Amniotic epithelial cell (primary cell): ENCODE data around the gene LRCOL1.
A peak's percentile ranks its signal among the peaks of the same experiment; 100 is the strongest.

Experiments
- DNase-seq: peaks from one replicate; pipeline ENCODE4 v3.0.0-alpha.2; 2010; ENCODE audit warnings: low read depth

Gene LRCOL1

DNA sequence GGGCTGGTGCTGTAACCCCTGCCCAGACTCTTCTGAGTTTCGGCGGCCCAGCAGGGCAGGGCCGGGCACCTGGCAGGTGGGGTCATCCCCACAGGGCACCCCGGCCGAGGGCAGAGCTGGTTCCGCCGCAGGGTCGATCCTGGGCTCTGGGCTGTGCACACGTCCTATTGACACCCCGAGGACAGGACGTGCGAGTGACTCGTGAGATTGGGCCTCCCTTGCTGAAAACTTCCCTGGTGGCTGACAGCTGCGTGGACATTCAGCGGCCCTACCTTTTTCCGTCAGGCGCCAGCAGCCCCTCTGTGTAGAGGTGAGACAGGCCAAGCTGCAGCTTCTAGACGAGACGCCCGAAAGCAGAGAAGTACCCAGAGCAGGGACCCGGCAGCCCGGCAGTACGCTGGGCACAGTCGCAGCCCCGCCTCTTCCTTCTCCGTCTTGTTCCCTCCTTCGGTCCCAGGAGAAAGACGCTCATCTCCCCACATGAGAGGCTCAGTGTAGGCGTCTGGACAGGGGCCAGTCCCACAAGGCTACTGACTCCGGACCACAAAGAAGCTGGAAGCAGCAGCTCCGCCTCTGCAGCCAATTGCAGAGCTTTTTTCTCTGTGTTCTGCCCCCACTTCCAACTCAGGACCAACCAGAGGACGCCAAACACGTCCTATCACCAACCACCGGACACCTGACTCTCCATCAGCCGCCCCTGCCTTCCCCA, at the start of gene LRCOL1:
LRCOL1 (minus strand) TSS at position 532 of the 709 bp plus-strand sequence. CDS start 4,331 bp downstream, outside the sequence.
- peak; percentile 64 for DNase-seq

DNA sequence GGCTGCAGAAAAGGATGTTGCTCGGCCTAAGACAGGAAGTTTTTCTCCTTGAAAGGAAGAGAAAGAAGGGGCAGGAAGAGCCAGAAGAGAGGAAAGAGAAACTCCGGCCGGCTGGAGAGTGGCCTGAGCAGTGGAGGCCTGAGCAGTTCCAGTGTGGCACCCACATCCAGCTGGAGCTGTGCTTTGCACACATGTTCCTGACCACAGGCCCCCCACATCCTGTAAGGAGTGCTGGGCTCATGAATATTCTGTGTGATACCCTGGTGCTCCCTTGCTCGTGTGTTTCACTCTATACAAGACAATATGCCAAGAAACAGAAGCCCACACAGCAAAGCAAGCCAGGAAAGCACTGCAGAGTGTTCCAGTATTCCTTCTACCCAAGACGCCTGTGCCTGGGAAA, 49.7 kb upstream of the LRCOL1 start:
- DNase-seq: no peak

DNA sequence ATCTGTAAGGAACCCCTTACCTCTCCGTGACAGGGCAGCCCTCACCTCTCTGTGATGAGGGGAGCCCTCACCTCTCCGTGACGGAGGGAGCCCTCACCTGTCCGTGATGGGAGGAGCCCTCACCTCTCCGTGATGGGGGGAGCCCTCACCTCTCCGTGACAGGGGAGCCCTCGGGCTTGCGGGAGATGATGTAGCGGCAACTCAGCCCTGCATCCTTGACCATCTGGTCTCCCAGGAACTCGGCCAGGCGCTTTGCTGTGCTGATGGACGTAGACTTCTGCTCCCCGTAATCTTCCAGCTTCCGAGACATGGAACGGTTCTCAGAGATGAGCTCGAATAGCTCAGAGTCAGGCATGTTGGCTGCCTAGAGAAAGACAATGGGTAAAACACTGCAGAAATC, 48.8 kb upstream of the LRCOL1 start:
- DNase-seq: no peak

DNA sequence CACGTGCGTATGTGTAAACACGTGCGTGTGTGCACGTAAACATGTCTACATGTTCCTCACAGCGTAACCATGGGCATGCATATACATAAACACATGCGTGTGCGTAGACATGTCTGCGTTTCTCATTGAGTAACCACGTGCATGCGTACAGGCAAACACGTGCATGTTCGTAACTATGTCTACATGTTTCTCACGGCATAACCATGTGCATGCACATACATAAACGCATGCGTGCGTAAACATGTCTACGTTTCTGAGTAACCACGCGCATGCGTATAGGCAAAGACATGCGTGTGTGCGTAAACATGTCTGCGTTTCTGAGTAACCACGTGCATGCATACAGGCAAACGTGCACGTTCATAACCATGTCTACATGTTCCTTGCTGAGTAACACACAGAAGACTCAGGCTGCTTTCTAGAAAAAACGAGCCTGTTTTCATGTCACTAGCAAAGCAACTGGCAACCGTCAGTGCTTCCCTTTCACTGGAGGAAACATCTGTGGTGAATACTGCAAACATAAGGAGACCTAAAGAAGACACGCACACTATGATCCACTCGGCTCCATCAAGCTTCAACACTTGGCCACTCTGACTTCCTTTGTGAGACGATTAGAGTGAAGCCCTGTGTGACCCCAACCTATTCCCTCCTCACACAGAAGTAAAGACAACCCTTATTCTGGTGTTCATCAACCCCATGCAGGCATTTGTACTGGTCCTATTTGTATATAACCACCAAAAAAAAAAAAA, 47.9 kb upstream of the LRCOL1 start:
- no peak for DNase-seq

DNA sequence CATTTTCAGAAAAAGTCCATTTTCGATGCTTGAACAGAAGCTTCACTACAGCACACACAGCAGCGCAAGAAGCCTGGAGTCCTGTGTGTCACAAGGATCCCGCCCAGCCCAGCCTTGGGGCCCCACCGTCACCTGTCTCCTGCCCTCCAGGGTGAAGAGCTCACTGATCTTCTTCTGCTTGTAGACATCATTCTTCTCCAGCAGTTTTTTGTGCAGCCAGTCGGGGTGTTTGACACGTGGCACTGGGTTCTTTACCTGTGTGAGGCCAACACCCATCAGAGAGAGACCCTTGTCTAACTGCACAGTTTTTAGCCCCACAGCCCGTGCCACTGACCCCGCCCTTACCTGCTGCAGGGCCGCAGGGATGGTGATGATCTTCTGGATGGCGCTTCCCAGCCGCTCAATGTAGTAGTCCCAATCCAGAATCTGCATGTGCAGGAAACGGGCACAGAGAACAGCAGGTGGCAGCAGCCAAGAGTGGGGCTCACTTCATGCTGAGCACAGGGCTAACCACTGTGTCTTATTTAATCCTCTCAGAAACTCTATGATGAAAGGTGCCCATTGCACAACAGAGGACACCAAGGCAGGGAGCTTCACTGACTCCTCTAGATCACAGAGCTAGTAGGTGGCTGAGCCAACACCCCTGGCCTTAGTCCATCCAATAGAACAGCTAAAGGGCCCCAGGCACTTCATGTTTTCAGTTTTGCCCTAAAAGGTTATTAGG, 46.8 kb upstream of the LRCOL1 start:
- DNase-seq: peak; percentile 34

DNA sequence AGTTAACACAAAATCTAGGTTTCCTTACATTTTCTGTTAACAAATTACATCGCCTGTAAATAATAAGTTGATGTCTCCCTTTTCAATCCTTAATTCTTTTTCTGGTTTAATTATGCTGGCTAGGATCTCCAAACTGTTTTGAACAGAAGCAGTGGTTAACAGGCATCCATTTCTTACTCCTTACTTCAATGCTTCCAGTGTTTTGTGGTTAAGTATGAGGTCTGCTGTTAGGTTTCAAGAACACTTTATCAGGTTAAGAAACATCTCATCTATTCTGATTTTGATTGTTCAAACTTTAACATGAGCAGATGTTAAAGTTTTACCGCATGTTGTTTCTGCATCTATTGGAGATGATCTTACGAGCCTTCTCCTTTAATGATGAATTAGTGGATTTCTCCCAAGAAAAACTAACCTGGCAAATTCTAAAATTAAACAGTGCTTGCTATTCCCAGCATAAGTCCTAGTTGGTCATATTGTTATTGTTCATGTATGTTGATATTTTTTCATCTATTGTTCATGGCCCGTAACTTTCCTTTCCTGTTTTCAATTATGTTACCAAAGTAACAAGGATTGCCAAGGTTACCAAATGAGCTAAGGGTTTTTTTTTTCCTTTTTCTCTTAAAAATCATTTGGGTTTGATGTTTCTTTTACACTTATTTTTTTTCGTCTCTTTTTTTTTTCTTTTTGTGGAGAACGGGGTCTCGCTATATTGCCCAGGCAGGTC, 43.3 kb upstream of the LRCOL1 start:
- peak; percentile 16 for DNase-seq

DNA sequence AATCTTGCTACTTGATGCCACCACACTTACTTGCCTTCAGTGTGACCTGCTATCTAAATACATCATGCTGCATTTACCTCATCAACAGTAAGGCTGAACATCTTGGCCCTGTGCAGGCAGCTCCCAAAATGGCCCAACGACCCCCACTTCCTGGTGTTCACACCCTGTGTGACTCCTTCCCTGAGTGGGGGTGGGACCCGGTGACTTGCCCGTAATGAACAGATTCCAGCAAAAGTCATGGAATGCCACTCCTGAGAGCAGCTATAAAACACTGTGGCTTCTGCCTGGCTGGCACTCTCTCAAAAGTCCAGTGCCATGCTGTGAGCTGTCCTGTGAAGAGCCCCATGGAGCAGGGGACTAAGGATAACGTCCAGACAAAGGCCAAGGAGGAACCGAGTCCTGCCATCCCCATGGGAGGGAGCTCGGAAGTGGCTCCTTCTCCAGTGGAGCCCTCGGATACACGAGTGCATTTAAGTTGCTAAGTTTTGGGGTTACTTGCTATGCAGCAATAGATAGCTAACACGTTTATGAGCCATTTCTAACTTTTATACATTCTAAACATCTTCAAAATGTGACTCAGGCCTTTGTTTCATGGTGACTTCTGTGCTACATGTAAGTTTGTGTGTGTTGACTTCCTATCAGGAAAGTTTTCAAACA, 41.2 kb upstream of the LRCOL1 start:
- DNase-seq: no peak

DNA sequence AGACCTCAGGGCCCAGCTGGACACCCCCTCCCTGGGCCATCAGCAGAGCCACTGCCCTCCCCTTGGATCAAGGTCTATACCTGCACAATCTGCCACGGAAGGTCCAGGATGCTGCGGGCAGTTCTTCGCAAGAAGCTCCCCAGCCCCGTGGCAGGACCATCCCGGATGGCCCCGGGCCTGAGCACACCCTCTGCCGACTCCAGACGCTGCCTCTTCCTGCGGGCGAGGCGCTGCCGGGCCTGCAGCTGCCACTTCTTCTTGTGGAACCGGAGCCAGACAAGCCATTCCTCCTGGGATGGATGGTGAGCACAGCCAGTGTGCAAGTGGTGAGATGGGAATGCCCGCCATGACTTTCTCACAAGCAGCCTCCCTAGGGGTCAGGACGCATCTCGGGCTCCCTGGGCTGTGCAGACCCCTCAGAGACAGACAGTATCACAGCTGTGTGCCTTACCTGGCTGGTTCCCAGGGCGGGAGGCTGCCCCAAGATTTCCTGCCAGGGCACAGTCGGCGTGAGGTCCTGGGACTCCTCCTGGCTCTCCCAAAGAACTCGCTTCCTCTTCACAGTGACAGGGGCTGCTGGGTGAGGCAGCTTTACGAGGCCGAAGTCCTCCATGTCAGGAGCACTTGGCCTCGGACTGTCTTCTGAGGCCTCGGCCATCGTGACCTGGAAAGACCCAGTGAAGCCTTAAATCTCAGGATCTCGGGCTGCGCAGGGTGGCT, 39.0 kb upstream of the LRCOL1 start:
- no peak for DNase-seq

DNA sequence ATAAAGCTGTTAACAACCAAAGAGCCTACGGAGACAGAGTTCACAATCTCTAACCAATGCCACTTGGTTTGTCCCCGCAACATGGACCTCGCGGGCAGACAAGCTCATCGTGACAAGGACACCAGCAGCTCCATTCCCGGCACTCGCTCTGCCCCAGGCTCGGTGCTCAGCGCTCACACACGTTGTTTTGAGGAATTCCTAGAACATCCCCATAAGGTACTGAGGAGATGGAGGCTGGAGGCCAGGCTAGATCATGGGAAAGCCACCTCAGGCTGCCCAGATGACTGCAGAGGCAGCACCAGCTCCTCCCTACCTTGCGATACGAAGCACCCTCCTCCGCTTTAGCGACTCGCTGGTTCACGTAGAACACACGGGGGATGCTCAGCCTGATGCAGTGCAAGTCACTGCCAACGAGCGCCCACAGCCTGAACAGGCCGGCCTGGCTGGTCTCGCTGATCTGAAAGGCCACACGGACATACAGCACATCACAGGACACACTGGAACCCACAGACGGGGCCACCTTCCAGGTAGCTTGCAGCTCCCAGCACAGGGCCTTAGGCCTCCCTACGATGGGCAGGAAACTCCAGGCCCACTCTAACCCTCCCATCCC, 38.3 kb upstream of the LRCOL1 start:
- no peak for DNase-seq

DNA sequence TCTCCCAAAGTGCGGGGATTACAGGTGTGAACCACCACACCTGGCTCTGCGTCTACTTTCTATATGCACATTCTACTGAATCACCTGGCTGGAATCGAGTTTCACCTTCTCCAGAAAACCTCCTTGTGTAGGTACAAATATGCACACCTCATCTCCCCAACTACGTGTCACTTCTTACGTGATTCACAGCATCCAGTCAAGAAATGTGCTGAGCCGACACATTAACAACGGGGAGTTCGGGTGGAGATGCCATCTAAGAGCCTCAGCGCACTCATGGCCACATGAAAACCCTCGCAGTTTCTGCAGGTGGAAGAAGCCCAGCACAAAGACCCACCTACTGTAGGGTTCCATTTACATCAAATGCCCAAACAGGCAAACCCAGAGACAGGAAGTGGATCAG, 37.5 kb upstream of the LRCOL1 start:
- DNase-seq: no peak

DNA sequence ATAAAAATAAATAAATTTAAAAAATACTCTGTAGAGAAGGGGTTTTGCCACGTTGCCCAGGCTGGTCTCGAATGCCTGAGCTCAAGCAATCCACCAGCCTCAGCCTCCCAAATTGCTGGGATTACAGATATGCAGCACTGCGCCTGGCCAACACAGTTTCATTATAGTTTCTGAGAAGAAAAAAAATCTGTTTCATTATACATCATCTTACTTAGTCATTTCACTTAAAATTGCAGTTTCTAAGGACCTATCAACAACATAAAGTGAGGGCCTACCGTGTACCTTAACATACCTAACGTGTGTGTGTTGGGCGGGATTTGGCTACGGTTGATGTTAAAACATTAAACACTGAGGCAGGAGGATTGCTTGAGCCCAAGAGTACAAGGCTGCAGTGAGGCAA, 36.5 kb upstream of the LRCOL1 start:
- no peak for DNase-seq

DNA sequence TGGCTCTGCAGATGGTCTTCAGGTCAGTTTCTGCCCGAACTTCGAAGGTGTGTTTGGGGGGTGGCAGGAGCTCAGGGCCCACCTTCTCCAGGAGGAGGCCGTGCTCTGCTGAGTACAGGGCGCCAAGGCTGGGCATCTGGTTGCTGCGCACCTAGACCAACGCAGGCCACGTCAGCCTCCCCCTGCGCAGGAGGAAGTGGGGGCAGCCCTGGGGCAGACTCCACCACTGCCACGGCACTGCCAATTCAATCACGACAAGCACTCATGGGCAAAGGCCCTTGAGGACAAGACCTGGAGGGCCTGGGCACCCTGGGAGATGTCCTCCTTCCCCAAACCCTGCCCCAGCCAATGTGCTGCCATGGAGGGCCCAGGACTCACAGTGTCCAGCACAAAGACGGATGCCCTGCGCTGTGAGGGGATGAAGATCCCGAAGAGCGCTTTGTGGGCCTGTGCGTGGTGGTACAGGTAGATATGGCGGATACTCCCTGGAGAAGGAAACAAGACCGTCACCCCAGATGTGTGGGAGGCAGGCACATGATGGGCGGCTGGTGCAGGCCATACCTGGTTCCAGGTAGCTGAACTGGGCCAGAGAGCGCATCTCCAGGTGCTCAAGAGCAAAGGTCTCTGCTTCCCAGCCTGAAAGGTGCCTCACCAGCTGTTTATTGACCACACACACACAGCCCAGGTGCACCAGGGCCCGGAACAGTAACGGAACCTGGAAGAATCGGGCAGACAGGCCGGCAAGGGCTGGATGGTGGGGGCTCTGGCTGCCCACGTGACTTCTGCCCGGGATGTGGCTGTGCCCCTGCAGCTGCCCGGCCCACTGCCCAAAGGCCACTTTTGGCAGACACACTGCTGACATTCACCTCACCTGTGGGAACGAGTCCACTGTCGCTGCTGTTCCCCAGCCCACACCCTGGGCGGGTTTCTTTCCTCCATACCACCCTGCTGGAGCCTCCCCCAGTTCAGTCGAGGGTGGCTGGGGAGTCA, 32.8 kb upstream of the LRCOL1 start:
- no peak for DNase-seq

DNA sequence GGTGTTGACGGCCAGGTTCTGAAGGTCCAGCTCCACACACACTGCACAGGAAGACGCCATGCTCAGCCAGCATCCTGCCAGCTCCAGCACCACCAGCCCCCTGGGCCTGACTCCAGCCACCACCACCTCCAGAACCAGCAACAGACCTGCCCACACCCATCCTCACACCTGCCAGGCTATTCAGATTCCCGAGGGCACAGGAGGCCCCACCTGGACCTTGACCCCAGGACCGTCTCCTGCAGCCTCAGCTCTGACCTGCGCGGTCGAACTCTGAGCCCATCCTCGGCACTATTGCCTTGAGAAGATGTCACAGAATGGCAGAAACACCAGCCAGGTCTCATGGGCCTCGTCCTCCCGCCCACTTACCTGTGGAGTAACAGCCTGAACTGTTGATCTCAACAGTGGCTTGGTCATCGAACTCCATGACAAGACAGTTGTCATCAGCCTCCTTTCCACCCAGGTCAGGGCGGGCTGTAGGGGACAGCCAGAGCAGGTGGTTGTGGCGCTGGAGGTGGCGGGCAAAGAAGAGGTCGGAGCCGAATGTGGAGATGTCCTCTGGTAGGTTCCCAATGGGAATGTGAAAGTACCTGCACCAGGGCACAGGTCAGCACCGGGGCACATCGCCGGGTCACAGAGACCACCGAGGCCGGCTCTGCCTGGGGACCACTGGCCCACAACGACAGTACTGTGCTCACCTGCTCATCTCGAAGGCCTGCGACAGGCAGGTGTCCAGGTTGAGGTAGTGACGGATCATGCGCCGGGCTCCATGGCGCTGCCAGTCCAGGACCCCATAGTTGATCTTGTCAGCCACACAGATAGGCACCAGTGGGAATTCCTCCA, 31.6 kb upstream of the LRCOL1 start:
- DNase-seq: no peak

DNA sequence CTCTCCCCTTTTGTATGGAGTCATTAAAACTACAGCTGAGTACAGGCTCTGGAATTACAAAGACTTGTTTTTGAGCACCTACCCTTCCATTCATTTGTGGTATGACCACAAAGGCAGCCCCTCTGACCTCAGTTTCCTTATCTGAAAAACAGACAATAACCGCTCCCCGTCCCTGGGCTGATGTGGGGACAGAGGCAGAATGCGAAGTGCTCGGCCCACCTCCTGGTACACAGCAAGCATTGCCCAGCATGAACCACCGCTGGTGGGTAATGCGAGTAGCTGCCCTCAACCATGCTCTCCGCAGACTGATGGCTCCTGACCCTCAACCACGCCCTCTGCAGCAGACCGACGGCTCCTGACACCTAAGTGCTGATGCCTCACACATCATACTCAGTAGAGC, 30.6 kb upstream of the LRCOL1 start:
- DNase-seq: no peak

DNA sequence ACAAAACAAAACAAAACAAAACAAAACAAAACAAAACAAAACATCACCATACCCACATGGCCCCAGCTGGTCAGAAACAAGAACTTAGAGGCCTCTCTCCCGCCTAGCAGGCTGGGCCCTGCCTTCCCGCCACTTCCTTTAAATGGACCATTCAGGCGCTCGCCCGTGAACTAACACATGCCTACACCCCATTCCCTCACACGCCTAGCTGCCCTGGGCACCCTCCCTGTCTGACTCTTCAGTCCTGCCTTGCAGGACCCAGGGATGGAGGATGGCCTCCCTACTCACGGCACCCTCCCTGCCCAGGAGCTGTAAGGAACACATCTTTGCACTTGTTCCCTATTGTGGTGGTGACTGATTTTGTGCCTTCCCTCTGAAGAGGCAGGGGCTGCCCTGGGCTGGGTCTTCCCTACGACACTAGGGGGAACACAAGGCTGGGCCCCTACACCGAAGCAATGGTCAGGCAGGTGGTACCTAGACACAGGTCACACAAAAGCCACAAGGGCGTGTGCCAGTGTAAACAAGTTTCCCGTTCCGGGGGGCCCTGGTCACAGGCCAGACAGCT, 29.7 kb upstream of the LRCOL1 start:
- DNase-seq: no peak

DNA sequence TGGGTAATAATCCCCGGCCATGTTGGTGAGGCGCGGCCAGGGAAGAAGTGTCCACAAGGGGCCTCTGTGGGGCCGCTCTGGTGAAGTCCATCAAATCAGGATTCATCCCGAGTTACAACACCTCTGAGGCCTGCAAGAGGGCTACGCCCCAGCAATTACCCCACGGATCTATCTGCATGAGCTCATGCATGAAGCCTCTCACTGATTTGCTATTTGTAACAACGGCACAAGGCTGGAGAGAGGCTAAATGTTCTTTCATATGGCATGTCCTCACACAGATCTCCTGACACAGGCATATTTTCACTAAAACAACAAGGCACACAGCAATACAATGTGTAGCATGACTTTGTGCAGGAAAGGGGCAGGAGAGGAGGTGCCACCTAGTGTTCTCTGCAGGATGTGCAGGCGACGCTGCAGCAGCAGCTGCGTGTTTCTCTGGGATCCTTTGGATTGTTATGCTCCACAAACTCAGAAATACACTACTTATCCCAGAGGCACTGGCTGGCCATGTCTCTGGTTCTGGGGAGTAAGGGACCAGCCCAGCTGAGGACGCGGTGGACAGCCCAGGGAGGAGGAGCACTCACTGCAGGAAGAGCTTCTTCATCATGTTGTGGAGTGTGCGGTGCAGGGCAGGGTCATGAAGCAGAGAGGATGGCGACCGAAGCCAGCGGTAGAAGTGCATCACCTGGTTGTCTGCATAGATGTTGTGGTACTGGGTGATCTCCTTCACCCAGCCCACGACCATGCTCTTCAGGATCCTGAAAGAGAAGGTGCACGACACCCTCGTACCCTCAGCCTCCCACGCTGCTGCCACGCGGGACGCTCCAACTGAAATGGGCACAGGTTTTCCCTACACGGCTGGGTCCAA, 28.4 kb upstream of the LRCOL1 start:
- DNase-seq: peak; percentile 98

DNA sequence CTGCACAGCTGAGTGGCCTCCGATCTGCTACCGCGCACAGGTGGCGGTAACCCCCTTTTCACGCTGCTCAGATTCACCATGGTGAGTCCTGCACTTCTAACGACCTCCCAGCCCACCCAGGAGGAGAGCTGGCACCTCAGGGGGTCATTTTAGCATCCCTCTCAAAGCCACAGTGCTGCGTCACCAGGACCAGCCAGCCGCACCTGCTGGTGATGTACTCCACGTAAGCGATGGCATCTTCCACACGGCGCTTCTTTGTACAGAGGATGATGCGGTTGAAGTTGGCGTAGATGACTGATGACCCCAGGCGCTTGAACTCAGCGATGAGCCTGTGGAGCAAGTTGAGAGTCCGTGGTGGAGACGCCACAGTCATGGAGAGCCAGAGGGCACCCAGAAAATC, 27.4 kb upstream of the LRCOL1 start:
- no peak for DNase-seq
